ENCODE data around the gene ABHD16A. TPM values are rescaled to one million over a fixed set of nuclear protein-coding genes. Genes with fewer than 3 reads are reported as not detected.
A peak's percentile ranks its signal among the peaks of the same experiment; 100 is the strongest.

ABHD16A gene
- total and polyA plus RNA-seq, 2 of the 13 experiments (the other 11 are each of a cell fraction or from before 2014, with no cell fraction given): 43.5 to 45.4 TPM

DNA sequence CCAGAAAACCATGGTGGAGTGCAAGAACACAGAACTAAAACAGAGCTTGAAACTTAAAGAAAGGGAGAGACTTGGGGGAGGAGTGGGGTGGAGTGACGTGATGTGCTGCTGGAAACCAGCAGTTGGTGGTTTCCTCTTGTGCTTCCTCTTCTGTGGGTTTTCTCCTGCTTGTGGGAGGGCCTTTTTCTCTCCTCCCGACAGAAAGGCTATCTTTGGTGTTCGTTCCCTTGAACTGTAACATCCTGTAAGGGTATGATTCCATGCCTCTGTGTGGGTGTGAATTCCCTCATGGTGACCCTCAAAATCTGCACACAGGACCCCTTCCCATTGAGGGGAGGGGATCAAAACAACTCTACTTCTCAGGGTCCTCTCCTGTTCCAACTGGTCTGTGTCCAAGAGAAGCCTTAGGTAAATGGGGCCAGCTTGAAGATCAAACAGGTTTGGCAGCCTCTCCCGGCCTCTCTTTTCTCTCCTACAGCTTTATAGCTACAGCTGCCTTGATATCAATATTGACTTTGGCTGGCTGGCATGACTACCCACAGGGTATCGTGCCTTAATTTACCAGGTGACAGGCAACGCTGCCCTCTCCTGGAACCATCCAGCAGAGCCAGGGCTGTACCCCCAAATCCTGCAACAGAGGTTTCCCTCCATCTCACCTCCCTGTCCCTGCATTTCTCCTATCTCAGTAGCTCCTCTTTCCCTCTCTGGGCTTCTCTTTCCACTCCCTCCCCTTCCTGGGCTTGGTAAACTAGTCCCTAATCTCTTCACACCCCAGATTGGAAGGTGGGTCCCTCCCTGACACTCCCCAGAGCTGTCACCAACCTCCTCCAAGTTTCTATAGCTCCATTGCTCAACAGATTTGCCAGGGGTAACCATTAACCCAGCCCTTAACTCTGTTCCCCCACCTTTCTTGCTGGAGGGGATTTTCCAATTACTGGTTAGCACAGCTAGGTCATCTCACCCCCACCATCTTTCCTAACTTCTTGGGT lies 35.2 kb upstream of the ABHD16A start (continued):
- peak; percentile 52; the same call in 1 of the 2 replicates for TF ChIP-seq FOXK2 (IDR thresholded peaks at IDR 0.05)
- TF ChIP-seq, protein P1, sequence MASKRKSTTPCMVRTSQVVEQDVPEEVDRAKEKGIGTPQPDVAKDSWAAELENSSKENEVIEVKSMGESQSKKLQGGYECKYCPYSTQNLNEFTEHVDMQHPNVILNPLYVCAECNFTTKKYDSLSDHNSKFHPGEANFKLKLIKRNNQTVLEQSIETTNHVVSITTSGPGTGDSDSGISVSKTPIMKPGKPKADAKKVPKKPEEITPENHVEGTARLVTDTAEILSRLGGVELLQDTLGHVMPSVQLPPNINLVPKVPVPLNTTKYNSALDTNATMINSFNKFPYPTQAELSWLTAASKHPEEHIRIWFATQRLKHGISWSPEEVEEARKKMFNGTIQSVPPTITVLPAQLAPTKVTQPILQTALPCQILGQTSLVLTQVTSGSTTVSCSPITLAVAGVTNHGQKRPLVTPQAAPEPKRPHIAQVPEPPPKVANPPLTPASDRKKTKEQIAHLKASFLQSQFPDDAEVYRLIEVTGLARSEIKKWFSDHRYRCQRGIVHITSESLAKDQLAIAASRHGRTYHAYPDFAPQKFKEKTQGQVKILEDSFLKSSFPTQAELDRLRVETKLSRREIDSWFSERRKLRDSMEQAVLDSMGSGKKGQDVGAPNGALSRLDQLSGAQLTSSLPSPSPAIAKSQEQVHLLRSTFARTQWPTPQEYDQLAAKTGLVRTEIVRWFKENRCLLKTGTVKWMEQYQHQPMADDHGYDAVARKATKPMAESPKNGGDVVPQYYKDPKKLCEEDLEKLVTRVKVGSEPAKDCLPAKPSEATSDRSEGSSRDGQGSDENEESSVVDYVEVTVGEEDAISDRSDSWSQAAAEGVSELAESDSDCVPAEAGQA (IDR thresholded peaks at IDR 0.05; ENCODE audit: low read depth): peak; percentile 11; the same call in 1 of the 2 replicates
- TF ChIP-seq, protein P1 (CRISPR knock-in tag; IDR thresholded peaks at IDR 0.05; ENCODE audit: borderline replicate concordance): no peak
- TF ChIP-seq KDM3A (CRISPR knock-in tag; IDR thresholded peaks at IDR 0.05; ENCODE audit: low read depth): peak; percentile 86
- TF ChIP-seq, protein P2, sequence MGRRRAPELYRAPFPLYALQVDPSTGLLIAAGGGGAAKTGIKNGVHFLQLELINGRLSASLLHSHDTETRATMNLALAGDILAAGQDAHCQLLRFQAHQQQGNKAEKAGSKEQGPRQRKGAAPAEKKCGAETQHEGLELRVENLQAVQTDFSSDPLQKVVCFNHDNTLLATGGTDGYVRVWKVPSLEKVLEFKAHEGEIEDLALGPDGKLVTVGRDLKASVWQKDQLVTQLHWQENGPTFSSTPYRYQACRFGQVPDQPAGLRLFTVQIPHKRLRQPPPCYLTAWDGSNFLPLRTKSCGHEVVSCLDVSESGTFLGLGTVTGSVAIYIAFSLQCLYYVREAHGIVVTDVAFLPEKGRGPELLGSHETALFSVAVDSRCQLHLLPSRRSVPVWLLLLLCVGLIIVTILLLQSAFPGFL (CRISPR knock-in tag; IDR thresholded peaks at IDR 0.05): no peak
- TF ChIP-seq, protein P3, sequence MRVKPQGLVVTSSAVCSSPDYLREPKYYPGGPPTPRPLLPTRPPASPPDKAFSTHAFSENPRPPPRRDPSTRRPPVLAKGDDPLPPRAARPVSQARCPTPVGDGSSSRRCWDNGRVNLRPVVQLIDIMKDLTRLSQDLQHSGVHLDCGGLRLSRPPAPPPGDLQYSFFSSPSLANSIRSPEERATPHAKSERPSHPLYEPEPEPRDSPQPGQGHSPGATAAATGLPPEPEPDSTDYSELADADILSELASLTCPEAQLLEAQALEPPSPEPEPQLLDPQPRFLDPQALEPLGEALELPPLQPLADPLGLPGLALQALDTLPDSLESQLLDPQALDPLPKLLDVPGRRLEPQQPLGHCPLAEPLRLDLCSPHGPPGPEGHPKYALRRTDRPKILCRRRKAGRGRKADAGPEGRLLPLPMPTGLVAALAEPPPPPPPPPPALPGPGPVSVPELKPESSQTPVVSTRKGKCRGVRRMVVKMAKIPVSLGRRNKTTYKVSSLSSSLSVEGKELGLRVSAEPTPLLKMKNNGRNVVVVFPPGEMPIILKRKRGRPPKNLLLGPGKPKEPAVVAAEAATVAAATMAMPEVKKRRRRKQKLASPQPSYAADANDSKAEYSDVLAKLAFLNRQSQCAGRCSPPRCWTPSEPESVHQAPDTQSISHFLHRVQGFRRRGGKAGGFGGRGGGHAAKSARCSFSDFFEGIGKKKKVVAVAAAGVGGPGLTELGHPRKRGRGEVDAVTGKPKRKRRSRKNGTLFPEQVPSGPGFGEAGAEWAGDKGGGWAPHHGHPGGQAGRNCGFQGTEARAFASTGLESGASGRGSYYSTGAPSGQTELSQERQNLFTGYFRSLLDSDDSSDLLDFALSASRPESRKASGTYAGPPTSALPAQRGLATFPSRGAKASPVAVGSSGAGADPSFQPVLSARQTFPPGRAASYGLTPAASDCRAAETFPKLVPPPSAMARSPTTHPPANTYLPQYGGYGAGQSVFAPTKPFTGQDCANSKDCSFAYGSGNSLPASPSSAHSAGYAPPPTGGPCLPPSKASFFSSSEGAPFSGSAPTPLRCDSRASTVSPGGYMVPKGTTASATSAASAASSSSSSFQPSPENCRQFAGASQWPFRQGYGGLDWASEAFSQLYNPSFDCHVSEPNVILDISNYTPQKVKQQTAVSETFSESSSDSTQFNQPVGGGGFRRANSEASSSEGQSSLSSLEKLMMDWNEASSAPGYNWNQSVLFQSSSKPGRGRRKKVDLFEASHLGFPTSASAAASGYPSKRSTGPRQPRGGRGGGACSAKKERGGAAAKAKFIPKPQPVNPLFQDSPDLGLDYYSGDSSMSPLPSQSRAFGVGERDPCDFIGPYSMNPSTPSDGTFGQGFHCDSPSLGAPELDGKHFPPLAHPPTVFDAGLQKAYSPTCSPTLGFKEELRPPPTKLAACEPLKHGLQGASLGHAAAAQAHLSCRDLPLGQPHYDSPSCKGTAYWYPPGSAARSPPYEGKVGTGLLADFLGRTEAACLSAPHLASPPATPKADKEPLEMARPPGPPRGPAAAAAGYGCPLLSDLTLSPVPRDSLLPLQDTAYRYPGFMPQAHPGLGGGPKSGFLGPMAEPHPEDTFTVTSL (CRISPR knock-in tag; IDR thresholded peaks at IDR 0.05; ENCODE audit: borderline replicate concordance): no peak
- peak; percentile 66; the same call in 1 of the 2 replicates for TF ChIP-seq MTA1 (CRISPR knock-in tag; IDR thresholded peaks at IDR 0.05; ENCODE audit: borderline replicate concordance)
- TF ChIP-seq RBAK (CRISPR knock-in tag; IDR thresholded peaks at IDR 0.05): no peak
- 0 out of 2 replicates have a peak, but pooled peaks have one; percentile 8 for TF ChIP-seq ATF7-NPFF (CRISPR knock-in tag; IDR thresholded peaks at IDR 0.05; ENCODE audit: low read depth)
- peak; percentile 46 for TF ChIP-seq ZFP1 (CRISPR knock-in tag; IDR thresholded peaks at IDR 0.05)
- no peak for TF ChIP-seq FOXA1 (IDR thresholded peaks at IDR 0.05)
- peak; percentile 85 for TF ChIP-seq FOXA1 (CRISPR knock-in tag; IDR thresholded peaks at IDR 0.05)
